HepG2 (cell line): Measurements from ENCODE around the gene HNRNPM. TPM values are rescaled to one million over a fixed set of nuclear protein-coding genes. Genes with fewer than 3 reads are reported as not detected.

ENCODE experiments used
- ATAC-seq: fragments of 200-7000 bp; cut with Tn5 transposase; 3 replicates; pipeline ENCODE4 v1.9.1; 2020; ENCODE audit warnings: mild to moderate bottlenecking, moderate library complexity
- BruUV-seq: library from RNA; stranded (reverse); fragments of 400-500 nt; replicated peaks from 2 replicates; lab custom pipeline; 2021; lab: Mats Ljungman, UMichigan
- CTCF ChIA-PET: fragments of 300-600 bp; formaldehyde crosslinking; extraction: SDS; loops from one replicate; lab custom pipeline; 2021; ENCODE audit warnings: low total read pairs, inconsistent platforms, low intra/inter-chr PET ratio; lab: Yijun Ruan, JAX
- POLR2A ChIA-PET: fragments of 350-600 bp; sonication (Branson Sonifier 250); formaldehyde crosslinking; loops from one replicate; lab custom pipeline; 2020; ENCODE audit warnings: antibody characterized with exemption, inconsistent platforms; lab: Yijun Ruan, JAX
- DNase-seq: peaks from one replicate; pipeline ENCODE4 v3.0.0-alpha.2; 2015; ENCODE audit warnings: low spot score
- FAIRE-seq: peaks from 3 replicates; lab custom pipeline; 2011; peaks lifted over from hg19 to GRCh38; lab: Jason Lieb, UNC
- H2AFZ ChIP-seq: one replicate; pipeline ENCODE4 v1.6.1; 2011; ENCODE audit warnings: low read length, inconsistent platforms
- H3K27ac ChIP-seq: fragments of 300-600 bp; 3 replicates; pipeline ENCODE4 v1.8.0; 2011; ENCODE audit warnings: mixed run types, mild to moderate bottlenecking, mixed read lengths, low read length, inconsistent platforms; ENCODE audit not compliant: insufficient read depth; ENCODE audit errors: extremely low read length
- H3K27me3 ChIP-seq, 2 experiments: fragments of 200-600 bp in 1 of 2; 2 replicates in 1 of 2; 3 replicates in 1 of 2; pipeline versions ENCODE4 v1.6.0 to v1.8.0; 2011; ENCODE audit warnings: low read length in 2 of 2, mild to moderate bottlenecking in 2 of 2, moderate library complexity in 2 of 2, inconsistent platforms in 1 of 2; ENCODE audit not compliant: insufficient read depth in 2 of 2, control insufficient read depth in 1 of 2
- H3K36me3 ChIP-seq, 2 experiments: fragments of 200-600 bp in 1 of 2; replicated peaks in 1 of 2; 2 replicates in 1 of 2; 3 replicates in 1 of 2; pipeline versions ENCODE4 v1.5.1 to v1.8.0; 2011; ENCODE audit warnings: low read length in 2 of 2, inconsistent platforms in 1 of 2; ENCODE audit not compliant: insufficient read depth in 2 of 2, control insufficient read depth in 1 of 2
- H3K4me1 ChIP-seq: 2 replicates; pipeline ENCODE4 v1.5.1; 2012; ENCODE audit warnings: low read length, inconsistent platforms; ENCODE audit not compliant: insufficient read depth
- H3K4me2 ChIP-seq: 2 replicates; pipeline ENCODE4 v1.6.0; 2011; ENCODE audit warnings: low read depth, low read length, inconsistent platforms
- H3K4me3 ChIP-seq, 3 experiments: fragments of 200-600 bp in 1 of 3; sonication (generic), shearing (Covaris generic) in 1 of 3; replicated peaks in 1 of 3; 2 replicates each; pipeline ENCODE4 v1.5.1; 2011 to 2016; ENCODE audit warnings: low read length in 3 of 3, inconsistent platforms in 2 of 3, low read depth in 2 of 3, mild to moderate bottlenecking in 2 of 3, control low read depth in 1 of 3, mixed read lengths in 1 of 3; ENCODE audit not compliant: insufficient read depth in 1 of 3
- H3K79me2 ChIP-seq: one replicate; pipeline ENCODE4 v1.6.1; 2011; ENCODE audit warnings: low read length, inconsistent platforms; ENCODE audit not compliant: insufficient read depth
- H3K9ac ChIP-seq: 2 replicates; pipeline ENCODE4 v1.6.0; 2011; ENCODE audit warnings: mild to moderate bottlenecking, low read depth, low read length, inconsistent platforms; ENCODE audit not compliant: insufficient read depth
- H3K9me3 ChIP-seq: 2 replicates; pipeline ENCODE4 v1.5.1; 2012; ENCODE audit warnings: mild to moderate bottlenecking, low read length
- H4K20me1 ChIP-seq: 2 replicates; pipeline ENCODE4 v1.6.0; 2011; ENCODE audit warnings: inconsistent platforms, mild to moderate bottlenecking, low read length, moderate library complexity; ENCODE audit not compliant: insufficient read depth
- GABPB1 ChIP-seq: IDR thresholded peaks from 2 replicates; pipeline ENCODE4 v1.6.1; 2016; ENCODE audit warnings: mild to moderate bottlenecking, missing genetic modification reagents, moderate library complexity, missing compliant biosample characterization
- GATAD1 ChIP-seq: IDR thresholded peaks from 2 replicates; pipeline ENCODE4 v1.6.1; 2016; ENCODE audit warnings: missing genetic modification reagents, missing compliant biosample characterization
- HNRNPH1 ChIP-seq: fragments of 200-400 bp; formaldehyde crosslinking; optimal IDR thresholded peaks from 2 replicates; pipeline ENCODE3; 2017; ENCODE audit warnings: mild to moderate bottlenecking, low read depth, low read length
- HNRNPLL ChIP-seq: fragments of 200-400 bp; formaldehyde crosslinking; IDR thresholded peaks from 2 replicates; pipeline ENCODE4 v1.6.1; 2017; ENCODE audit warnings: mild to moderate bottlenecking, low read depth, low read length; ENCODE audit not compliant: poor library complexity, severe bottlenecking
- MYNN ChIP-seq: sonication (generic); formaldehyde crosslinking; IDR thresholded peaks from 2 replicates; pipeline ENCODE4 v1.4.0; 2020; ENCODE audit warnings: mild to moderate bottlenecking, low read depth, missing genetic modification reagents
- NFIC ChIP-seq: IDR thresholded peaks from 2 replicates; pipeline ENCODE4 v1.6.1; 2012; ENCODE audit warnings: mild to moderate bottlenecking, low read length, inconsistent platforms
- SKIL ChIP-seq: sonication (generic); formaldehyde crosslinking; IDR thresholded peaks from 2 replicates; pipeline ENCODE4 v1.8.0; 2022; ENCODE audit warnings: missing genetic modification reagents, mild to moderate bottlenecking, moderate library complexity, borderline replicate concordance
- ZC3H13 ChIP-seq: sonication (generic); formaldehyde crosslinking; IDR thresholded peaks from 2 replicates; pipeline ENCODE4 v1.8.1; 2023; ENCODE audit warnings: mild to moderate bottlenecking, missing genetic modification reagents, moderate library complexity
- ZMYM2 ChIP-seq: sonication (generic); formaldehyde crosslinking; IDR thresholded peaks from 2 replicates; pipeline ENCODE4 v1.8.0; 2022; ENCODE audit warnings: mild to moderate bottlenecking, missing genetic modification reagents
- ZNF550 ChIP-seq: sonication (generic); formaldehyde crosslinking; IDR thresholded peaks from 2 replicates; pipeline ENCODE4 v1.4.0; 2020; ENCODE audit warnings: mild to moderate bottlenecking, missing genetic modification reagents, borderline replicate concordance
- ZNF605 ChIP-seq: sonication (generic); formaldehyde crosslinking; IDR thresholded peaks from 2 replicates; pipeline ENCODE4 v1.8.0; 2022; ENCODE audit warnings: mild to moderate bottlenecking, missing genetic modification reagents
- ZNF768 ChIP-seq: sonication (generic); formaldehyde crosslinking; IDR thresholded peaks from 2 replicates; pipeline ENCODE4 v1.4.0; 2020; ENCODE audit warnings: missing genetic modification reagents
- ZUFSP ChIP-seq: sonication (generic); formaldehyde crosslinking; IDR thresholded peaks from 2 replicates; pipeline ENCODE4 v1.9.0; 2021; ENCODE audit warnings: missing genetic modification reagents, mild to moderate bottlenecking, borderline replicate concordance
- whole genome bisulfite sequencing: methylation state at CpG from one replicate; pipeline ENCODE4 v1.1.6; 2017; ENCODE audit warnings: low lambda C conversion rate; 5-methylcytosine and 5-hydroxymethylcytosine counted together
- in situ Hi-C: cut with HindIII; loops from 2 replicates; pipeline ENCODE4 v1.10.0; 2017; ENCODE audit warnings: low pct_unique_long_range_greater_than_20kb; ENCODE audit not compliant: extremely low pct_ligation_motif_present
- intact Hi-C: fragments of 100-400 bp; cut with micrococcal nuclease; formaldehyde crosslinking; loops from one replicate; pipeline ENCODE4 v1.10.0; 2022; ENCODE audit not compliant: unreplicated experiment
- polyA plus RNA-seq, 8 experiments: library from polyadenylated mRNA; depleted of rRNA in 3 of 8; stranded (reverse) in 7 of 8; unstranded in 1 of 8; fragments of >200 nt; fragmentation: Illumina TruSeq in 4 of 8; extraction: Trizol in 4 of 8; gene quantifications; 2 replicates each; pipeline versions ENCODE4 v1.2.1 to v1.2.3, GENCODE V29; 2011 to 2016; ENCODE audit warnings: low read depth in 4 of 8, missing spikeins in 1 of 8, mixed read lengths in 1 of 8; ENCODE audit not compliant: insufficient read depth in 1 of 8
- total RNA-seq, 5 experiments: library from RNA; depleted of rRNA; stranded (reverse); fragments of >200 nt; fragmentation: Illumina TruSeq; extraction: Trizol; gene quantifications; 2 replicates each; pipeline ENCODE4 v1.2.3, GENCODE V29; 2016; ENCODE audit warnings: low read depth in 1 of 5

Gene HNRNPM
- total and polyA plus RNA-seq, 2 of the 13 experiments (the other 11 are each of a cell fraction or from before 2014, with no cell fraction given): 56.7 to 102 TPM

GRCh38 chr19:8413629-8413995 is 31.2 kb upstream of the HNRNPM start:
- no peak overlapping the region for H2AFZ ChIP-seq
- ChIA-PET CTCF (no interaction called here), POLR2A (interaction anchor here (0.7 to 3.6 kb wide), 16 partner anchors 9 to 100 kb away, joined by 3 to 67 read pairs (median 5); partner anchors contain the start of genes ANGPTL4, HNRNPM, NDUFA7 and RAB11B)
- WGBS: 10% methylated on average over 2 of the region's 3 CpGs
- no peak for FAIRE-seq
- H3K27me3 ChIP-seq: no peaks in the 10 kb centered on the region
- BruUV-seq: no TSS peak
- H3K9ac ChIP-seq: peak overlapping the region; percentile 78
- in situ Hi-C loops: loop anchor here (5.0 kb wide), 1 partner anchor 39 kb away; no protein-coding TSS in a partner anchor
- H3K4me3 ChIP-seq: peak overlapping the region; percentile 67 to 92 (median 70)
- TF ChIP-seq ZC3H13 (CRISPR knock-in tag) (no peak), ZNF605 (CRISPR knock-in tag) (0 out of 2 replicates have a peak, but pooled peaks have one; percentile 21), HNRNPH1 (no peak), ZMYM2 (CRISPR knock-in tag) (0 out of 2 replicates have a peak, but pooled peaks have one; percentile 28), ZUFSP (CRISPR knock-in tag) (no peak), GABPB1 (CRISPR knock-in tag) (no peak), GATAD1 (CRISPR knock-in tag) (no peak), ZNF768 (CRISPR knock-in tag) (0 out of 2 replicates have a peak, but pooled peaks have one; percentile 5), SKIL (CRISPR knock-in tag) (no peak), HNRNPLL (no peak), ZNF550 (CRISPR knock-in tag) (no peak), MYNN (CRISPR knock-in tag) (no peak), NFIC (no peak)
- peak overlapping the region; percentile 98 for H3K4me2 ChIP-seq
- no peaks in the 10 kb centered on the region for H3K36me3 ChIP-seq
- H3K27ac ChIP-seq: no peak overlapping the region
- no peak for ATAC-seq
- intact Hi-C loops: loop anchor here (5.0 kb wide), 1 partner anchor 34 kb away; no protein-coding TSS in a partner anchor
- no peaks in the 10 kb centered on the region for H3K79me2 ChIP-seq
- no peaks in the 10 kb centered on the region for H4K20me1 ChIP-seq
- DNase-seq: no peak
- no peaks in the 10 kb centered on the region for H3K9me3 ChIP-seq
- peaks cover 36% of the 10 kb centered on the region for H3K4me1 ChIP-seq
